GM19238 (cell line): ENCODE results near the gene RHBDF2.
A peak's percentile ranks its signal among the peaks of the same experiment; 100 is the strongest.
"Not testable (repeated sequence)": the region's sequence is repeated elsewhere in the genome, so short reads cannot be mapped to it uniquely, and the experiment has no call there.

Experiments used
- DNase-seq: peaks from one replicate; pipeline ENCODE4 v3.0.0; 2011; ENCODE audit warnings: low spot score; ENCODE audit not compliant: insufficient read length

Gene RHBDF2

DNA sequence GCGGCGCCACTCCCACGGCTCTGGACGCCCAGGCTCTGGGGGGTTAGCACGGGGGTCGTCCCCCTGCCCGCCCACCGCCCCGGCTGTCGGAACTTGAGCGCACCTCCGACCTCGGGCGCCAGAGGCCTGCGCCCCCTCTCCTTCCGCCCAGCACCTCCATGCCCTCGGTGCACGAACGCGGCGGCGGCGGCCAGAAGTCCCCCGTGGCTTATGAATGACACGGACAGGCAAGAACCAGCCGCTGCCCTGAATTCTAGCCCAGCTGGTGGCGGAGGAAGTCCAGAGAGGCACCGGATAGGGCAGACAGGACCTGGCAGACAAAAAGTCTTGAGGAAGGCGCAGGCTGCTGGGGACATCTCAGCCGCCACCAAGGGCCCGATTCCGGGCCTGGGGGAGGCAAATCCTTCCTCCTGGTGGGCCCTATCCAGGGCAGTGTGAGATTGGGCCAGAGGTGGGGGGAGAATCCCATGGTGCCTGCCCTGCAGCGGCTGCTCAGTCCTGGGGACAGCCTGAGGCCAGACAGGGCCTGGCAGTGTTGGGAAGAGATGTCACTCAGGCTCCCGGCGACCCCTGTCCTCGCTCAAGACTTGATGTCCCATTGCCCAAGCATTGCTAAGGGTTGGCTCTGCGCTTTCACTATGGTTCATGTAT is 37.2 kb upstream of the RHBDF2 start:
- no peak for DNase-seq

GRCh38 chr17:76537578-76538280 is 36.5 kb upstream of the RHBDF2 start, which contains the start of gene CYGB:
Gene CYGB (minus strand): TSS chr17:76537709. CDS start chr17:76537542, 167 bp downstream.
- DNase-seq = no peak

GRCh38 chr17:76537288-76537577 is 36.0 kb upstream of the RHBDF2 start:
- no peak for DNase-seq

GRCh38 chr17:76536511-76537287 is 35.5 kb upstream of the RHBDF2 start:
- DNase-seq = no peak

GRCh38 chr17:76535788-76536510 is 34.7 kb upstream of the RHBDF2 start:
- DNase-seq = no peak

- DNase-seq = no peak
These were observed 33.9 kb upstream of the RHBDF2 start for GRCh38 chr17:76534831-76535732.

DNA sequence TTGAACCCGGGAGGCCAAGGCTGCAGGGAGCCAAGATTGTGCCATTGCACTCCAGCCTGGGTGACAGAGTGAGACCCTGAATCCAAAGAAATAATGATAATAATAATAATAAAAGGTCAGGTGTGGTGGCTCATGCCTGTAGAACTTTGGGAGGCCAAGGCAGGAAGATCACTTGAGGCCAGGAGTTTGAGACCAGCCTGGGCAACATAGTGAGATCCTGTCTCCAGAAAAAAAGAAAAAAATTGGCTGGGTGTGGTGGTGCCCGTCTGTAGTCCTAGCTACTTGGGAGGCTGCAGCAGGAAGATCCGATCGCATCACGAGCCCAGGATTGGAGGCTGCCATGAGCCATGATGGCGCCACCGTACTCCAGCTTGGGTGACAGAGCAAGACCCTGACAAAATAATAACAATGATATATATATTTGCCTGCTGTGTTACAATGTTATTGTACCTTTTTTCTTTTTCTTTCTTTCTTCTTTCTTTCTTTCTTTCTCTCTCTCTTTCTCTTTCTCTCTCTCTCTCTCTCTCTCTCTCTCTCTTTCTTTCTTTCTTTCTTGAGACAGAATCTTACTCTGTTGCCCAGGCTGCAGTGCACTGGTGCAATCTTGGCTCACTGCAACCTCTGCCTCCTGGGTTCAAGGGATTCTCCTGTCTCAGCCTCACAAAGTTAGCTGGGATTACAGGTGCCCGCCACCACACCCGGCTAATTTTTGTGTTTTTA is 32.6 kb upstream of the RHBDF2 start:
- not testable (repeated sequence) for DNase-seq

GRCh38 chr17:76532072-76532651 is 30.9 kb upstream of the RHBDF2 start:
- DNase-seq = no peak

- DNase-seq = no peak
These were observed 30.3 kb upstream of the RHBDF2 start for GRCh38 chr17:76531486-76532038.

- no peak for DNase-seq
These were observed 29.7 kb upstream of the RHBDF2 start for GRCh38 chr17:76530811-76531485.

DNA sequence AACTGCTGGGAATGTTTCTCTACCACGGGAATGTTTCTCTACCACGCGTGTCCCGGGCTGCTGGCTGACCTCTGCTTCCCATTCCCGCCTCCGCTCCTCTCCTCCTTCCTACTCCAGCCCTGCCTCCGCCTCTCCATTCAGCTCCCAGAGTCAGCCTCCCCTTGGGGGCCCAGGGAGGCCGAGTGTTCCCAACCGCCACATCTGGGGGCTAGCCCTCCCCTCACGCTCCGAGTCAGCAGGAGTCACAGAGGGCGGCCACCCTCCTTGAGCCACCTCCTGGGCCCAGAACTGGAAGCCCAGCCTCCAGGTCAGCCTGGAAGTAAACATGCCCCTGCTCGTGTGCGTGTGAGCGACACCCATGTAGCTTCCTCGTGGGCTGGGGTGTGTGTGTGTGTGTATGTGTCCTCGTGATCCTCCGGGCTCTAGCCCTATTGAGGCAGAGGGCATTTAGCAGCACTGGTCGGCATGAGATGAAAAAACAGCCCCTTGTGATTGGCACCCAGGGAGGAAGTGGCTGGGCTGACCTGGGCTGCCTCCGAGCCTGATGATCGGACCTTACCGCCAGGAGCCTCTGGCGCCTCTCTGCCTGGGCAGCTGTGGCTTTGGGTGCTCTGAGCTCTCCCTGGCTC is 29.0 kb upstream of the RHBDF2 start:
- no peak for DNase-seq

GRCh38 chr17:76529224-76530094 is 28.2 kb upstream of the RHBDF2 start:
- DNase-seq = no peak

DNA sequence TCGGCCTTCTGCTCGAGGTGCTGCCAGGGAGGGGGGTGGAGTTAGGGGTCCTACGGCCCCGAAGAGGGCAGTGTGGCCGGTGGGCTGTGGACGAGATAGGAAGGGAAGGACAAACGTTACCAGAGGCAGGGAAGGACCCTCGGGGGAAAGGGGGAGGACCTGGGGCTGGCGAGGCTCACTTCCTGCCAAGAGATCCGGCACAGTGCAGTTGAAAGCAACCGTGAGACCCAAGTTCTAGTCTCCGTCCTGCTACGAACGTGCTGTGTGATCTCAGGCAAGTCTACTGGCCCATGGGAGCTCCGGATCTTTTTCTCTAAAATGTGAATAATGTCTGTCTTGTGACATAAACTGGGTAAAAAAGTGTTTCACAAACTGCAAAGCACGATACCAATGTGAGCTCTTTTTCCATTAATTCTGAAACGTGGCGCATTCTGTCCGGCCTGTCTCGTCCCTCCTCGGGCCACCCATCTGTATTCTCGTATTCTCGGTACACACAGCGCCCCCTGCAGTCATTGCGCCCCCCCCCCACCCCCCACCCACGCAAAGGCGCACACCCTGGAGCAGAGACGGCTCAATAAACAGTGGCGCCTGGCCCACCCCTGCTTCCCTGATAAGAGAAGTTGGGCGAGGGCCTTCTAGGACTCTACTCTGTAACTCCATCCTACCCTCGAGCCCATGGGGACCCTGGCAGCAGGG is 27.5 kb upstream of the RHBDF2 start:
- DNase-seq = no peak

DNA sequence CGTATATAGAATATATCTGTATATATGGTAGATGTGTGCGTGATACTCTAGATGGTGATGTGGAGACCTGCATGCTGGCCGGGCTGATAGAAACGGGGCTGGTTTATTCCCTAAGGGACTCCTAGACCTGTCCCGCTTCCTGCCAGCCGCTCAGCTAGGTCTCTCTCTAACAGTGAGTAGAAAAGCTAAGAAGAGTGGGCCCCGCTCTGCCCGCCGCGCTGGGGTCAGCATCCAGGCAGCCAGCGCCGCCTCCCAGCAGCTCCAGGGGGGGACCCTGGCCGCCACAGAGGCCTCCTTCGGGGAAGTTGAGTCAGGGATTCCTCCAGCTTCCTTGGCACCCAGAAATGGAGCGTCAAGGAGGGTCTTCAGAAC is 26.9 kb upstream of the RHBDF2 start:
- peak; percentile 49 for DNase-seq

DNA sequence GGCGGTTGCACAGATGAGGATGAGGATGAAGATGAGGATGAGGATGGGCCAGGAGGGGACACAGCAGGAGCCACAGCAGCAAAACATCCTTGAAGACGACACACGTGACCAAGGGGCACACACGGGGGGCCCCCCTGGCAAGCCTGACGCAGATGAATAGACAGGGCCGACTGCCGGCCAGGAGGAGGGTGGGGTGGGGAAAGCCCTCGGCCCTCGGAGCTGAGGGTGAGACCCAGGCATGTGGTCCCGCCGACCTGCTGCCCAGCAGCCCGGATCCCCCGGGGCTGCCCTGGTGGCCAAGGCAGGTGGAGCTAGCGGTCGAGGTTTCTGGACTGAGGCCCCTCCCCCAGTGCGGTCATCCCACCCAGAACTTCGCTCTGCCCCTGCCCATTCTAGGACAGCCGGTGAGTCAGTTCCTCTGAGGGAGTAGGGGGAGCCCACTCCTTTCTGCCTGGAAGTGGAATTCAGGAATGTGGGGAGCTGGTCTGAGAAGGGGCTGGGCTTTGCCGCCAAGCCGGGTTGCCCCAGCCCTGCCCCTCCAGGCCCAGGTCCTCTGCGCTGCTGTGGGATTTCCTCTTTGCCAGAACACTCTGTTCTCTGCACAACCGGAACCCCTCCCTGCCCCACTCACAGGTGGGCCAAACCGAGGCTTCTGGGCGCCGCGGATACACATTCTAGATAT is 26.3 kb upstream of the RHBDF2 start:
- peak; percentile 53 for DNase-seq

GRCh38 chr17:76527016-76527415 is 25.8 kb upstream of the RHBDF2 start:
- not testable (repeated sequence) for DNase-seq
